Lower lobe of right lung (tissue), 2 donors: ENCODE measurements around the gene MYO1H. TPM values are rescaled to one million over a fixed set of nuclear protein-coding genes. Genes with fewer than 3 reads are reported as not detected.
A peak's percentile ranks its signal among the peaks of the same experiment; 100 is the strongest.
"Not testable (repeated sequence)": the region's sequence is repeated elsewhere in the genome, so short reads cannot be mapped to it uniquely, and the experiment has no call there.

Experiments
- ATAC-seq, 2 donors: fragments of 200-7000 bp; cut with Tn5 transposase; one replicate each; pipeline ENCODE4 v1.9.1; 2020 to 2022; ENCODE audit warnings: mild to moderate bottlenecking in 2 of 2, moderate library complexity in 2 of 2
- DNase-seq: peaks from one replicate; pipeline ENCODE4 v3.0.0-alpha.2; 2020
- H3K27ac ChIP-seq: fragments of 200-600 bp; one replicate; pipeline ENCODE4 v1.8.0; 2022
- H3K27me3 ChIP-seq: fragments of 200-600 bp; one replicate; pipeline ENCODE4 v1.8.0; 2022; ENCODE audit warnings: low read depth
- H3K36me3 ChIP-seq: fragments of 200-600 bp; one replicate; pipeline ENCODE4 v1.8.0; 2022; ENCODE audit warnings: mild to moderate bottlenecking
- H3K4me1 ChIP-seq: fragments of 200-600 bp; one replicate; pipeline ENCODE4 v1.8.0; 2022
- H3K4me3 ChIP-seq: fragments of 200-600 bp; one replicate; pipeline ENCODE4 v1.8.0; 2022; ENCODE audit warnings: mild to moderate bottlenecking
- H3K9me3 ChIP-seq: fragments of 200-600 bp; one replicate; pipeline ENCODE4 v1.8.0; 2022
- intact Hi-C: fragments of 100-400 bp; cut with DNase I; formaldehyde crosslinking; loops from one replicate; pipeline ENCODE4 v1.11.0; 2022
- total RNA-seq: library from RNA; stranded (reverse); fragmentation: NEBNext Ultra II Directional; extraction: Animal tissue kit (Norgen Biotek cat#: 25700); gene quantifications from one replicate; pipeline ENCODE4 v1.2.1, GENCODE V29; 2021
- TF ChIP-seq, protein P1 (sequence below): fragments of 200-600 bp; IDR thresholded peaks from one replicate; pipeline ENCODE4 v1.8.0; 2022; ENCODE audit warnings: antibody characterized with exemption, mild to moderate bottlenecking
- donor health status: DM: no; HTN: yes; CAD: no; lungs with severe emphysema.

MYO1H gene
- total RNA-seq, 1 donor from 2014 or later = 0.30 TPM

DNA sequence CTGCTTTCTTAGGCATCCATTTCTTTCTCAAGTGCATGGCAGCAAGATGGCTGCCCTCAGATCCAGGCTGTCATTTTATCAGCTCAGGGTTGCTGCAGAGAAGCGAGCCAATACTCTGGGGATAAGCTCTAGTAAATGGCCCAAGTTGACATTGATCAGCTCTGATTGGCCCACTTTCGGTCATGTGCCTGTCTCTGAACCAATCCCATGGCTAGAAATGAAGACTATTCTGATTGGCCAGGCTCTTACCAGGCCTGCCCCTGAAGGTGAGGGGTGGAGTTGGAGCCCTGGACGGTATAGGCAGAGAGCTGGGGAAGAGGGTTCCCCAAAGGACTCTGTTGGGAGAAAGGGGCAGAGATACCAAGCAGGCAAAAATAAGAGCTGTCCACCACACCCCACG is 41.4 kb downstream of the MYO1H start:
- Histone ChIP-seq H3K4me3 (no peak overlapping the region), H3K27me3 (no peaks in the 10 kb centered on the region), H3K36me3 (no peaks in the 10 kb centered on the region), H3K4me1 (peaks cover 10% of the 10 kb centered on the region), H3K27ac (no peak overlapping the region), H3K9me3 (no peaks in the 10 kb centered on the region)
- TF ChIP-seq, protein P1, sequence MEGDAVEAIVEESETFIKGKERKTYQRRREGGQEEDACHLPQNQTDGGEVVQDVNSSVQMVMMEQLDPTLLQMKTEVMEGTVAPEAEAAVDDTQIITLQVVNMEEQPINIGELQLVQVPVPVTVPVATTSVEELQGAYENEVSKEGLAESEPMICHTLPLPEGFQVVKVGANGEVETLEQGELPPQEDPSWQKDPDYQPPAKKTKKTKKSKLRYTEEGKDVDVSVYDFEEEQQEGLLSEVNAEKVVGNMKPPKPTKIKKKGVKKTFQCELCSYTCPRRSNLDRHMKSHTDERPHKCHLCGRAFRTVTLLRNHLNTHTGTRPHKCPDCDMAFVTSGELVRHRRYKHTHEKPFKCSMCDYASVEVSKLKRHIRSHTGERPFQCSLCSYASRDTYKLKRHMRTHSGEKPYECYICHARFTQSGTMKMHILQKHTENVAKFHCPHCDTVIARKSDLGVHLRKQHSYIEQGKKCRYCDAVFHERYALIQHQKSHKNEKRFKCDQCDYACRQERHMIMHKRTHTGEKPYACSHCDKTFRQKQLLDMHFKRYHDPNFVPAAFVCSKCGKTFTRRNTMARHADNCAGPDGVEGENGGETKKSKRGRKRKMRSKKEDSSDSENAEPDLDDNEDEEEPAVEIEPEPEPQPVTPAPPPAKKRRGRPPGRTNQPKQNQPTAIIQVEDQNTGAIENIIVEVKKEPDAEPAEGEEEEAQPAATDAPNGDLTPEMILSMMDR = no peak
- intact Hi-C loops = no loop called here
- no peak for ATAC-seq
- no peak for DNase-seq

DNA sequence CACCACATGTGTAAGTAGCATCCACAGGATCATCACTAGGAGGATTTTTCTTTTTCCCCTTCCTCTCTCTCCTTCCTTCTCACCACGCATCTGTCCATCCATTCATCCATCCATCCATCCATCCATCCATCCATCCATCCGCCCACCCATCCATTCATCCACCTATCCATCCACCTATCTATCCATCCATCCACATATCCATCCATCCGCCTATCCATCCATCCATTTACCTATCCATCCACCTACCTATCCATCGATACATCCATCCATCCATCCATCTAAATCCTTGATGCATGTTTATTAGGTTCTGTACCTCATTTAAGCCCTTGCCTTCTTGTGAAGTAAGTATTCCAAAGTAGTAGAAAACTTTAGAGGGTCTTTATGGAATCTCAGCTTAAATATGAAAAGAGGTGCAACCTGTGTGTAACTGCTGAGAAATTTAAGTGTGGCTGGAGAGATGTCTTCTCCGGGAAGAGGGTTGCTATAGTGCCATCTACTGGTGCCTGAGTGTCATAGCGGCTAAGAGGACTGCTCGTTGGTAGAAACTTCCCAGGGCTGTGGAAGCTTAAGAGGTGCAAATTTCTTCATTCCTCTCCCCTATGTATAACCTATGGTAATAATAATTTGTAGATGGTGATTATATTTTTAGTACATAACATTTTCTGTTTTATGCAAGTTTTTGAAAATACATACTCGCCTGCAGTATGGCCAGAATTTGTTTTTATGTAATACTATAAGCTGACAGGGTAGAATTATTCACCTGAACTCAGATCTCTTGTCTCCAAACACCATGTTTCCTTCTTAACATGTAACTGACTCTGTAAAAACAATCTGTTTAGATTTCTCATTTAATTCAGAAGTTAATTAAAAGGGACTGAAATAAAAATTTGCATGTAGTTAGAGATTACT is 46.0 kb downstream of the MYO1H start:
- Histone ChIP-seq H3K36me3 (no peaks in the 10 kb centered on the region), H3K27me3 (no peaks in the 10 kb centered on the region), H3K27ac (no peak overlapping the region), H3K9me3 (no peaks in the 10 kb centered on the region), H3K4me3 (no peak overlapping the region), H3K4me1 (no peaks in the 10 kb centered on the region)
- ATAC-seq = peak; percentile 79 to 87
- intact Hi-C loops = no loop called here
- TF ChIP-seq, protein P1 = peak; percentile 91
- no peak for DNase-seq

DNA sequence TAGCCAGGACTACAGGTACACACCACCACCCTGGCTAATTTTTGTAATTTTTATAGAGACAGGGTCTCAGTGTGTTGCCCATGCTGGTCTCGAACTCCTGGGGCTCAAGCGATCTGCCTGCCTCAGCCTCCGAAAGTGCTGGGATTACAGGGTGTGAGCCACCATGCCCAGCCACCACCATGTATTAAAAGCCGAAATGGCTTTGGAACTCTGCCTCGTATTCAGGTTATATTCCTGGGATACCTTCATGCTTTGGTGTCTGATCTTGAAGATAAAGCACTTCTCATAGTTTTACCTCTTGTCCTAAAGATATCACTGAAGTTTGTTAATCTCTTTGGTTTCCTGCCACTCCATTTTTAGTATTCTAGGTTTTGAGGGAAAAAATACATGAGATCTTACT is 47.2 kb downstream of the MYO1H start:
- no peaks in the 10 kb centered on the region for H3K27me3 ChIP-seq
- TF ChIP-seq, protein P1 = no peak
- intact Hi-C loops = no loop called here
- no peak for DNase-seq
- no peaks in the 10 kb centered on the region for H3K9me3 ChIP-seq
- H3K27ac ChIP-seq = no peak overlapping the region
- H3K4me3 ChIP-seq = no peak overlapping the region
- no peaks in the 10 kb centered on the region for H3K4me1 ChIP-seq
- no peaks in the 10 kb centered on the region for H3K36me3 ChIP-seq
- ATAC-seq = no peak

DNA sequence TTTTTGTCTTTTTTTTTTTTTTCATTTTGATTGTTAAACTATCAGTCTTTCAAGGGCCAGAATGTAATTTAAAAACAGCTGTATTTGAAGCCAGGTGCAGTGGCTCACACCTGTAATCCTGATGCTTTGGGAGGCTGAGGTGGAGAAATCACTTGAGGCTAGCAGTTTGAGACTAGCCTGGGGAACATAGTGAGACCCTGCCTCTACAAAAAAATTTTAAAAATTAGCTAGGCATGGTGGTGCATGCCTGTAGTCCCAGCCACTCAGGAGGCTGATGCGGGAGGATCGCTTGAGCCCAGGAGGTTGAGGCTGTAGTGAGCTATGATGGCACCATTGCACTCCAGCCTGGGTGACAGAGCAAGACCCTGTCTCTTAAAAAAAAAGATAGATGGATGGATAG is 57.1 kb downstream of the MYO1H start:
- ATAC-seq, intact Hi-C loops, H3K36me3 ChIP-seq, H3K27ac ChIP-seq, H3K4me3 ChIP-seq, DNase-seq, H3K9me3 ChIP-seq, H3K4me1 ChIP-seq, H3K27me3 ChIP-seq: not testable (repeated sequence)

GRCh38 chr12:109406147-109406546 is 58.4 kb downstream of the MYO1H start:
- H3K27me3 ChIP-seq, ATAC-seq, H3K9me3 ChIP-seq, H3K27ac ChIP-seq, H3K4me3 ChIP-seq, intact Hi-C loops, H3K36me3 ChIP-seq, H3K4me1 ChIP-seq, DNase-seq: not testable (repeated sequence)

- TF ChIP-seq, protein P1 = no peak
- no peak overlapping the region for H3K4me3 ChIP-seq
- no peaks in the 10 kb centered on the region for H3K36me3 ChIP-seq
- H3K27me3 ChIP-seq = no peaks in the 10 kb centered on the region
- intact Hi-C loops = no loop called here
- no peaks in the 10 kb centered on the region for H3K9me3 ChIP-seq
- H3K4me1 ChIP-seq = no peaks in the 10 kb centered on the region
- ATAC-seq (no peak), DNase-seq (no peak)
- H3K27ac ChIP-seq = no peak overlapping the region
These were observed 71.3 kb downstream of the MYO1H start for GRCh38 chr12:109418848-109419480.
